ENCODE measurements around the gene CCDC92.

DNA sequence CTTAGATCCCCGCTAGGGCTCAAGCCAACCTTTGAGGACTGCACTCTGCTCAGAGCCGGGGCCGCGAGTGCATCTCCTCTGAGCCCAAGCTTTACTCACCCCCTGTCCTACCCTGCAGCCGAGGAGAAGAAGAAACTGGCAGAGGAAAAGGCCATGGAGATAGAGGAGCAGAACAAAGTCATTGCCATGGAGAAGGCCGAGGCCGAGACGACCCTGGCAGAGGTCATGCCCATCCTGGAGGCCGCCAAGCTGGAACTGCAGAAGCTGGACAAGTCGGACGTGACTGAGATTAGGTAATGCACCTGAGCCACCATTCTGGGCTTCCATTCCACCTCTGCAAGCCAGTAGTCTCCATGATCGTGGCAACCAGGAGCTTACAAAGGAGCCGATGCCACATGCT lies 69.8 kb downstream of the CCDC92 start:
- no peak for TF ChIP-seq EZH2phosphoT487 (IDR thresholded peaks at IDR 0.05; ENCODE audit: low read length)
- TF ChIP-seq, protein P1, sequence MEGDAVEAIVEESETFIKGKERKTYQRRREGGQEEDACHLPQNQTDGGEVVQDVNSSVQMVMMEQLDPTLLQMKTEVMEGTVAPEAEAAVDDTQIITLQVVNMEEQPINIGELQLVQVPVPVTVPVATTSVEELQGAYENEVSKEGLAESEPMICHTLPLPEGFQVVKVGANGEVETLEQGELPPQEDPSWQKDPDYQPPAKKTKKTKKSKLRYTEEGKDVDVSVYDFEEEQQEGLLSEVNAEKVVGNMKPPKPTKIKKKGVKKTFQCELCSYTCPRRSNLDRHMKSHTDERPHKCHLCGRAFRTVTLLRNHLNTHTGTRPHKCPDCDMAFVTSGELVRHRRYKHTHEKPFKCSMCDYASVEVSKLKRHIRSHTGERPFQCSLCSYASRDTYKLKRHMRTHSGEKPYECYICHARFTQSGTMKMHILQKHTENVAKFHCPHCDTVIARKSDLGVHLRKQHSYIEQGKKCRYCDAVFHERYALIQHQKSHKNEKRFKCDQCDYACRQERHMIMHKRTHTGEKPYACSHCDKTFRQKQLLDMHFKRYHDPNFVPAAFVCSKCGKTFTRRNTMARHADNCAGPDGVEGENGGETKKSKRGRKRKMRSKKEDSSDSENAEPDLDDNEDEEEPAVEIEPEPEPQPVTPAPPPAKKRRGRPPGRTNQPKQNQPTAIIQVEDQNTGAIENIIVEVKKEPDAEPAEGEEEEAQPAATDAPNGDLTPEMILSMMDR (IDR thresholded peaks at IDR 0.05; ENCODE audit: low read length): no peak
